Measurements from ENCODE around the gene SAMD9L. TPM values are rescaled to one million over a fixed set of nuclear protein-coding genes. Genes with fewer than 3 reads are reported as not detected.

SAMD9L gene
- total RNA-seq, 2 experiments from 2014 or later = 4.6 to 10.8 TPM

GRCh38 chr7:93194386-93194785, 46.2 kb upstream of the SAMD9L start:
- no TSS peak for BruUV-seq (replicated peaks)
- DNase-seq (ENCODE audit: low spot score) = no peak
- H3K79me2 ChIP-seq (ENCODE audit: insufficient read depth, low read depth, low read length) = no peaks in the 10 kb centered on the region
- CTCF ChIA-PET (ENCODE audit: unreplicated experiment) = no interaction called here
- H3K9me3 ChIP-seq (ENCODE audit: low read length) = no peaks in the 10 kb centered on the region
- TF ChIP-seq EZH2phosphoT487 (IDR thresholded peaks at IDR 0.05; ENCODE audit: borderline replicate concordance, low read depth, low read length) = no peak
- TF ChIP-seq, protein P1, sequence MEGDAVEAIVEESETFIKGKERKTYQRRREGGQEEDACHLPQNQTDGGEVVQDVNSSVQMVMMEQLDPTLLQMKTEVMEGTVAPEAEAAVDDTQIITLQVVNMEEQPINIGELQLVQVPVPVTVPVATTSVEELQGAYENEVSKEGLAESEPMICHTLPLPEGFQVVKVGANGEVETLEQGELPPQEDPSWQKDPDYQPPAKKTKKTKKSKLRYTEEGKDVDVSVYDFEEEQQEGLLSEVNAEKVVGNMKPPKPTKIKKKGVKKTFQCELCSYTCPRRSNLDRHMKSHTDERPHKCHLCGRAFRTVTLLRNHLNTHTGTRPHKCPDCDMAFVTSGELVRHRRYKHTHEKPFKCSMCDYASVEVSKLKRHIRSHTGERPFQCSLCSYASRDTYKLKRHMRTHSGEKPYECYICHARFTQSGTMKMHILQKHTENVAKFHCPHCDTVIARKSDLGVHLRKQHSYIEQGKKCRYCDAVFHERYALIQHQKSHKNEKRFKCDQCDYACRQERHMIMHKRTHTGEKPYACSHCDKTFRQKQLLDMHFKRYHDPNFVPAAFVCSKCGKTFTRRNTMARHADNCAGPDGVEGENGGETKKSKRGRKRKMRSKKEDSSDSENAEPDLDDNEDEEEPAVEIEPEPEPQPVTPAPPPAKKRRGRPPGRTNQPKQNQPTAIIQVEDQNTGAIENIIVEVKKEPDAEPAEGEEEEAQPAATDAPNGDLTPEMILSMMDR (conservative IDR thresholded peaks at IDR 0.05; ENCODE audit: low read length) = no peak
- POLR2A ChIA-PET = interaction anchor here (0.7 to 1.7 kb wide), 3 partner anchors 9 to 420 kb away, joined by 3 to 6 read pairs (median 3); no protein-coding TSS in a partner anchor
- no peak overlapping the region for H3K4me2 ChIP-seq (ENCODE audit: low read length)
- H3K36me3 ChIP-seq (ENCODE audit: insufficient read depth, low read length) = no peaks in the 10 kb centered on the region
- no peak overlapping the region for H3K4me3 ChIP-seq (ENCODE audit: low read depth, low read length, poor library complexity, severe bottlenecking)
- intact Hi-C loops (cut with micrococcal nuclease; ENCODE audit: unreplicated experiment) = no loop called here
- H2AFZ ChIP-seq (ENCODE audit: low read length) = no peak overlapping the region
- no peaks in the 10 kb centered on the region for H4K20me1 ChIP-seq (ENCODE audit: insufficient read depth, low read length)
- H3K27ac ChIP-seq (ENCODE audit: low read depth, low read length, poor library complexity, severe bottlenecking) = no peak overlapping the region
- H3K4me1 ChIP-seq (ENCODE audit: insufficient read depth, low read length, poor library complexity, severe bottlenecking) = peaks cover 6% of the 10 kb centered on the region
- H3K9me2 ChIP-seq (ENCODE audit: insufficient read depth, low read length) = no peaks in the 10 kb centered on the region

DNA sequence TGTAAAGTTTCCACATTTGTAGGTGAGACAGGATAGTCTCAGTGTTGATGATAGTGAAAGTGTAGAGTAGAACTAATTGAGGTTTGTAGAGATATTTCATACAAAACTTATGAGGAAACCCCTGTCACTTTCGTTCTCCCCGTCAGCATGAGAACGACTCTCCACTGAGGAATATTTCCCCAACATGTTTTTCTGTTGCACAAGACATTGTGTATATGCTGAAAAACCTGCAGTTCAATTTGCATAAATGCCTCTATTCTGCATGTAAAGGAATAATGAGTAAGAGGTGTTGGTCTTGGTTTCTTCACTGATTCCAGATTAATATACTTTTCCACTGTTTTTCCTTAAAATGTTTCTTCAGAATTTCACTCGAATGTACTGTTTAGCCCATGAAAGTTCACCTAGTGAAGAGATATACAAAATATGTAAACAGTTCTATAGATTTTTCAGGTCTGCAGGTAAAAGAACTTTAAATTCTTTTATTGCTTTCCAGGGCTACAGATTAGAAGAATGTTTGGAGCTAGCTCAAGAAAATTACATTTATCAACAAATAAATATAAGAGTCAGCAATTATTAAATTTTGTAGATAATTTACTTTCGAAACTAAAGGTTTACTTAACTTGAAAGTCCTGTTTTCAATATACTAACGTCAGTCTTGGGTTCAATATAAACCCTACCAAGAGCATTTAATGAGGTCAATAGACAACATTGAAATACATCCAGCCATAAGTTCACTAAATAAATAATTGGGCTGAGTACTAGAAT, 40.9 kb upstream of the SAMD9L start:
- intact Hi-C loops (cut with micrococcal nuclease; ENCODE audit: unreplicated experiment) = no loop called here
- Histone ChIP-seq H3K9me3 (ENCODE audit: low read length) (no peaks in the 10 kb centered on the region), H3K36me3 (ENCODE audit: insufficient read depth, low read length) (no peaks in the 10 kb centered on the region), H3K9me2 (ENCODE audit: insufficient read depth, low read length) (no peaks in the 10 kb centered on the region), H2AFZ (ENCODE audit: low read length) (no peak overlapping the region), H3K4me1 (ENCODE audit: insufficient read depth, low read length, poor library complexity, severe bottlenecking) (no peaks in the 10 kb centered on the region), H3K4me3 (ENCODE audit: low read depth, low read length, poor library complexity, severe bottlenecking) (no peak overlapping the region), H3K4me2 (ENCODE audit: low read length) (no peak overlapping the region), H3K27ac (ENCODE audit: low read depth, low read length, poor library complexity, severe bottlenecking) (no peak overlapping the region), H3K79me2 (ENCODE audit: insufficient read depth, low read depth, low read length) (no peaks in the 10 kb centered on the region), H4K20me1 (ENCODE audit: insufficient read depth, low read length) (no peaks in the 10 kb centered on the region)
- ChIA-PET CTCF (ENCODE audit: unreplicated experiment) (no interaction called here), POLR2A (no interaction called here)
- no TSS peak for BruUV-seq (replicated peaks)
- DNase-seq (ENCODE audit: low spot score) = no peak
- no peak for TF ChIP-seq EZH2phosphoT487 (IDR thresholded peaks at IDR 0.05; ENCODE audit: borderline replicate concordance, low read depth, low read length)
- TF ChIP-seq, protein P1 (conservative IDR thresholded peaks at IDR 0.05; ENCODE audit: low read length) = no peak

DNA sequence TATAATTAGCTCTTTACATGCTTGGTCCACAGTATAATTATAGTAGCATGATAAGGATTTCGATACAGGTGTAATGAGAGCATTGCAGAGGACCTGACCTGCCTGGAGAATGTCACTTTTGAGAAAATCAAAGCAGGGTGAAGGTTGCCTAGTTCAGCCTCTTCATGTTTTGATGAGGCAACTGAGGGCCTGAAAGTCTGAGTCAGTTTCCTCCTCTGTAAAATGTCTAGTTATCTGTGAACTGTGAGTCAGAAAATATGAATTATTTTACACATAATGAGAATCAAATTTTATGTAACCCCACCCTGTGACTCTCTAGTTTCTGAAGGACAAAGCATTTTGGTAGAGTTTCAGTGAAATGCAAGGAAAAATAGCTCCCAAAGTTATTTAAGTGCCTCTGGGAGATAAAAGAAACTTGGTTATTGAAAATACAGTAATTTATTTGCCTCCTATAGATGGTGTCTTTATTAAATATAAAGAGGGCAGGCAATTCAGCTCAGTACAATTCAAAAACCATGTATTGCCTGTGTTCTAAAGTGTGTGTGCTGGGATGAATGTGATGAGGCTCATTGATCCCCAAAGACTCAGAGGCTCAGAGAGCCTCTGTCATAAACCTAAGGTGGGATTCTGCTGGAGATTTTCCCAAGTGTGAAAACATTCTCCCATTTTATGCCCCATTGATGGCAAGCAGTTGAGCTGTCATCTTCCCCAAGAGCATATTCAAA, 37.3 kb upstream of the SAMD9L start:
- TF ChIP-seq, protein P1 (conservative IDR thresholded peaks at IDR 0.05; ENCODE audit: low read length) = no peak
- TF ChIP-seq EZH2phosphoT487 (IDR thresholded peaks at IDR 0.05; ENCODE audit: borderline replicate concordance, low read depth, low read length) = no peak
- no peak overlapping the region for H2AFZ ChIP-seq (ENCODE audit: low read length)
- no peak overlapping the region for H3K4me3 ChIP-seq (ENCODE audit: low read depth, low read length, poor library complexity, severe bottlenecking)
- intact Hi-C loops (cut with micrococcal nuclease; ENCODE audit: unreplicated experiment) = no loop called here
- BruUV-seq (replicated peaks) = no TSS peak
- H3K4me1 ChIP-seq (ENCODE audit: insufficient read depth, low read length, poor library complexity, severe bottlenecking) = no peaks in the 10 kb centered on the region
- no peak overlapping the region for H3K4me2 ChIP-seq (ENCODE audit: low read length)
- DNase-seq (ENCODE audit: low spot score) = no peak
- POLR2A ChIA-PET = interaction anchor here (1.8 kb wide), 1 partner anchor 8 kb away, joined by 6 read pairs; no protein-coding TSS in a partner anchor
- no peaks in the 10 kb centered on the region for H3K9me3 ChIP-seq (ENCODE audit: low read length)
- H4K20me1 ChIP-seq (ENCODE audit: insufficient read depth, low read length) = no peaks in the 10 kb centered on the region
- H3K36me3 ChIP-seq (ENCODE audit: insufficient read depth, low read length) = no peaks in the 10 kb centered on the region
- no peak overlapping the region for H3K27ac ChIP-seq (ENCODE audit: low read depth, low read length, poor library complexity, severe bottlenecking)
- no peaks in the 10 kb centered on the region for H3K9me2 ChIP-seq (ENCODE audit: insufficient read depth, low read length)
- no peaks in the 10 kb centered on the region for H3K79me2 ChIP-seq (ENCODE audit: insufficient read depth, low read depth, low read length)
- CTCF ChIA-PET (ENCODE audit: unreplicated experiment) = no interaction called here
